EL (cell line): Measurements from ENCODE around the gene GPRC5C.
"Not testable (repeated sequence)": the region's sequence is repeated elsewhere in the genome, so short reads cannot be mapped to it uniquely, and the experiment has no call there.

Experiments used
- DNase-seq: peaks from one replicate; pipeline ENCODE4 v3.0.0-alpha.2; 2016

Gene GPRC5C

DNA sequence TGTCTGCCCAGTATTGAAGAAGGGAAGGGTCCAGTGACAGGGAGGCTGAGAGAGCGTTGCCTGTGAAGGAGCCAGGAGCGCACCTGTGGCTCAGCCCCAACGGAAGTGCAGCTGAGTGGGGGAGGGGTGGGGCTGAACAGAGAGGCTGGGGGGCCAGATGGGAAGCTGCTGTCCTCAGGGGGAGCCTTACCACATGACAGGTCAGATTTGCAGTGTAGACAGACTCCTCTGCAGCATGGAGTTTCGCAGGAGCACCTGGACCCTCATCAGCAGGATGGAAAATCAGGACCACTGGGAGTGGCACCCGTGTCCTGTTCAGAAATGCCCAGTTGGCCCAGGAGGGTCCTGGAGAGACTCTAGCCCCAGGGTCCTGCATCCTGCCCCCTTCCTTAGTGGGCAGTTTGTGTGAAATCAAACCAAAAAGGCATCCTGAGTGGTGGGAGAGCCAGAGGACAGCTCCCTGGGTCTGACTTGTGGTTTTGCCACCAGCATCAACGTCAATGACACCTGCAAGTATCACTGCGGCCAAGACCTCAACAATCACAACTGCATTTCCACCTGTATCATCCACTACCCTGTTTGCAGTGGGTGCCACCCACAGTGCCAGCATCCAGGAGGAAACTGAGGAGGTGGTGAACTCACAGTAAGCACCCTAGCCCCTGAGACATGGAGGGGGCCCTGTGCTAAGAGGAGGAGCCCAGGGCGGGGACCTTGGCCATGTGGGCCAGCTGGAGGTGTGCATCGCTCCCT is 42.3 kb downstream of the GPRC5C start:
- no peak for DNase-seq

DNA sequence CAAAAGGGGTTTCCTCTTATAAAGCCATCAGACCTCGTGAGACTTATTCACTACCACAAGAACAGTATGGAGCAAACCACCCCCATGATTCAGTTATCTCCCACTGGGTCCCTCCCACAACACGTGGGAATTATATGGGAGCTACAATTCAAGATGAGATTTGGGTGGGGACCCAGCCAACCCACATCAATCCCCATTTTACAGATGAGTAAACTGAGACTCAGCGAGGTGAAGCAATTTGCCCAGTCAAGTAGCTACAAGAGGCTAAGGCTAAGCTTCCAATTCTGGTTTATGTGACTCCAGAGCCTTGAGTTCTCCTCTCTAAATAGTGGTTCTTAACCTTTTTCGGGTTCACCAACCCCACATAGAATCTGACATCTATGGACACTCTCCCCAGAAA is 43.3 kb downstream of the GPRC5C start:
- DNase-seq, result no peak

DNA sequence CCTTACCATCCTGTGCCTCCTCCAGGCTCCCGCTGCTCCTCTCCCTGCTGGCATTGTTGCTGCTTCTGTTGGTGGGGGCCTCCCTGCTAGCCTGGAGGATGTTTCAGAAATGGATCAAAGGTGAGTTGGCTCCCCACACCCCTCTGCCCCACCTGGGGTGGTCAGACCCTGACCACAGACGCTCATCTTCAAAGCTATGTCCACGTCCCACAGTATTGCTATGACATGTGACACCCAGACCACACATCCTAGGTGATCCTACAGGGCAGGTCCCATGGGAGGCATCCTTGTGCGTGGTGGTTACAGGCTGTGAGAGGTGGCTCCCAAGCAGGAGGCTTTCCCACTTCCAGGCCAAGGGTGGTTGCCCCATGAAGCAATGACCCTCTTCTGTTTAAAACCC is 45.5 kb downstream of the GPRC5C start:
- no peak for DNase-seq

DNA sequence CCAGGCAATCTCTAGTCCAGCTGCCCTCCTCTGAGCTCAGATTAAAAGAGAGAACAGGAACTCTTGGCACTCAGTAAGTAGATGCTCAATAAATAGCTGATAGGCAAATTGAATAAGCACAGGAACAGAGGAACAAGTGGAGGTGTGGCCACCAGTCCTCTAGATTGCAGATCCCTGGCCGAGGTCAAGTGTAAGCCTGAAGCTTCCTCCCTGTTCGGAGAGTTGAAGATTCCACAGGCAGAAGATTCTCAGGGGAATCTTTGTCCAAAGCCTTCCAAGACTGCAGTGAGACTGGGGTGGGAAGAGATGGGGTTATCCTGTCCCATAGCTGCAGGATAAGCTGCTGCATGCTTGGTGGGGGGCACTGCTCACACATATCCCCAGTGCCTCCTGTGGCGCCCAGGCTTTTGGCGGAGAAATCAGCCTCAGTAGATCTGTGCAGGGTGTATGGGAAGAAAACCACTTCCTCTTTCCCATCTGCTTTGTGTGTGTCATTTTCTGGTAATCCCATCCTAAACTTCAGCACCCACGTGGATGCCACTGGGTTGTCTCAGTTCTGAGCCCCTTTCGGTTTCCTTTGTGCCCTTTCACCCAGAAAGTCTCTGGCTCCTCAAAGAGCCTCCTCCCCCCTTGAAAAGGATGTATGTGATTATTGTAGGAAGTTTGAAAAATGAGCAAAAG is 46.7 kb downstream of the GPRC5C start:
- no peak for DNase-seq

GRCh38 chr17:74480290-74480689 is 48.4 kb downstream of the GPRC5C start:
- no peak for DNase-seq

DNA sequence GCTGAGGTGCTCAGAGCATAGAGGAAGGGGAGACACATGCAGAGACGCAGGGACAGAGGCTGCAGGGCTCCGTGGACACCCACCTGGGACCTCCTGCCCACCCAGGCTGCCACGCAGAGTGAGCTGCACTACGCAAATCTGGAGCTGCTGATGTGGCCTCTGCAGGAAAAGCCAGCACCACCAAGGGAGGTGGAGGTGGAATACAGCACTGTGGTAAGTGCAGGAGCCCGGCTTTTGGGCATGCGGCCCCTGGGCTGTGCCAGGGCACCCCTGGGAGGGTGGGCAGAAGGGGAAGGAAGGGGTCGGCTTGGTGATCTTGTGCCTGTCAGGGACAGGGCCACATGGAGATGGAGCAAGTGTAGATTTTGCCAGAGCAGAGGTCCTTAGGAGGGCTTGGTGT is 49.7 kb downstream of the GPRC5C start:
- DNase-seq, result no peak

DNA sequence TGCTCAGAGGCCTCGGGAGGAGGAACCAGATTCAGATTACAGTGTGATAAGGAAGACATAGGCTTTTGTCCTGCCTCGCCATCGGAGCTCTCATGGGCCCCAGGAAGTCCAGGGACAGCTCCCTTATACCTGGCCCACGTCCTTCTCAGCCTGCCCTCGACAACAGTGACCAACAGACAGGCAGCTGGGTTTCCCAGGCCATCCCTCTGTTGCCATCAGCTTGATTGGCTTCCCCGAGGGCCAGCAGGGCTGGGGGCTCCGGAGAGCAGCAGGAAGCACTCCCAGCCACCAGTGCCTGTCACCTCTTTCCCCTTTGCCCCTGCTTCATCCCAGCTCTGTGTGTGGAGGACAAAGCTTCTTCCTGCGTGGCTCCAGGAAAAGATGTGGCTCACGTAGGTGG is 52.2 kb downstream of the GPRC5C start:
- DNase-seq, result no peak

DNA sequence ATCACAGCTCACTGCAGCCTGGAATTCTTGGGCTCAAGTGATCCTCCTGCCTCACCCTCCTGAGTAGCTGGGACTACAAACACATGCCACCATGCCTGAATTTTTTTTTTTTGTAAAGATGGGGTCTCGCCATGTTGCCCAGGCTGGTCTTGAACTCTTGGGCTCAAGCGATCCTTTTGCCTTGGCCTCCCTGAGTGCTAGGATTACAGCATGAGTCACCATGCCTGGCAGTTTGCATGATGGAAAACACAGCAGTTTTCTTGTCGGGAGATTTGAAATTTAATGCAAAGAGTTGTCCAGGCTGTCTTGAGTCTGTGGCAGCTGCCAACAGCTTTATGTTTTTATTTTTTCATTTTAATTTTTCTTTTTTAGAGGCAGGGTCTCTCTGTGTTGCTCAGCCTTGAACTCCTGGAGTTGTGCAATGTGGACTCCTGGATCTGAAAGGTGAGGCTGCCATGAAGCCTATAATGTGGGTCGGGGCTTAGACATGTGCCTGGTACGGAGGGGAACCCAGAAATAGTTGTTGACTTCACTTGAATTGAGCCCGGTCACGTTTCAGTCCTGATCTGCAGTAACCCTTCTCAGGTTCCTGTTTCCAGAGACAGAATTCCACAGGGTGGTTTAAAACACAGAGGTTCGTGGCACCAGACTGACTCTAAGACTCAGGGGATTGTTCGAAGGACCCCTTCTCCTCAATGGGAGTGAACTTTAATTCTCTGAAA is 53.3 kb downstream of the GPRC5C start:
- no peak for DNase-seq

GRCh38 chr17:74485841-74486240 is 54.0 kb downstream of the GPRC5C start:
- no peak for DNase-seq

- DNase-seq, result not testable (repeated sequence)
Measured at GRCh38 chr17:74488276-74488675, 56.4 kb downstream of the GPRC5C start.

- DNase-seq, result no peak
Measured at GRCh38 chr17:74490716-74491115, 58.8 kb downstream of the GPRC5C start.

DNA sequence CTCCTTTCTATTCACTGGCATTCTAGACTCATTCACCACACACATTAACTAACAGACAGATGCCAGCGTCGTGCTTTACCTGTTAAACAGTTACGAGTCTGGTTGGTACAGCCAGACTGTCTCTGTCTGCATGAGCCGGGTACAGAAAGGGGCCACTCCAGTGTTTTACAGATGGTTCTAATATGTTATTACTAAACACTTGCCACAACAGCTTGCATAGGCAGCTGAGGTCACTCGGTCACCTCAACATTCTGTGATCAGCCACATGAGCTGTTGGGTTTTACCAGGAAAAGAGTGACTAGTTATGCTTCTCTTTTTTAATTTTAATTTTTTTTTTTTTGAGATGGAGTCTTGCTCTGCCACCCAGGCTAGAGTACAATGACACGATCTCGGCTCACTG is 59.7 kb downstream of the GPRC5C start:
- DNase-seq, result no peak

DNA sequence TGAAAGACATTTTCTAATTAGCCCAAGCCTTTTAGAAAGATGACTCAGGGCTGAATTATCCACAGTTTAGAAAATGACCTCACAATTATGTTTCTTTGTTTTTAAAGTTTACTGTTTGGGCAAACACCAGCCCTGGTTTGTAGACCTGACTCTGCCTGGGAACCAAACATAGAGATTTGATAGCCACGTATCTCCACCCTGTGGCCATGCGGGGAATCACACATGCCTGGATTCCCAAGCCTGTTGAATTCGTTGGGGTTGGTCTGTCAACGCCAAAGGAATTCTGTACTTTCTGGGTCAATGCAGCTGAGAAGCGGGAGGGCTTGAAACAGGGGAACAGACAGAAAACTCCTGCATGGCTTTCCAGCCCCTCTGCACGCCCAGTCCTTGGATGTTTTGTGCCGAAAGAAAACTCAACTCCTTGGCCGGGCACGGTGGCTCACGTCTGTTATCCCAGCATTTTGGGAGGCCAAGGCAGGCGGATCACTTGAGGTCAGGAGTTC is 61.5 kb downstream of the GPRC5C start:
- peak; percentile 45 for DNase-seq
